GM12878 (cell line): ENCODE measurements around the gene SUSD6. TPM values are rescaled to one million over a fixed set of nuclear protein-coding genes. Genes with fewer than 3 reads are reported as not detected.

Experiments
- ATAC-seq: fragments of 200-7000 bp; cut with Tn5 transposase; 3 replicates; pipeline ENCODE4 v1.9.1; 2020; ENCODE audit warnings: mild to moderate bottlenecking, moderate library complexity
- BruUV-seq: library from RNA; stranded (reverse); fragments of 400-500 nt; replicated peaks from 2 replicates; lab custom pipeline; 2021; lab: Mats Ljungman, UMichigan
- CTCF ChIA-PET: fragments of 300-600 bp; sonication (Branson Sonifier 250); formaldehyde crosslinking; extraction: SDS; loops from one replicate; lab custom pipeline; 2021; ENCODE audit warnings: inconsistent platforms; lab: Yijun Ruan, JAX
- POLR2A ChIA-PET: fragments of 350-600 bp; formaldehyde crosslinking; extraction: SDS; loops from one replicate; lab custom pipeline; 2021; ENCODE audit warnings: inconsistent platforms; lab: Charles Lee
- RAD21 ChIA-PET: fragments of 300-600 bp; sonication (Branson Sonifier 250); formaldehyde crosslinking; loops from one replicate; lab custom pipeline; 2023; ENCODE audit warnings: antibody characterized with exemption; ENCODE audit not compliant: unreplicated experiment; lab: Charles Lee
- SMC1A ChIA-PET: fragments of 300-600 bp; sonication (Branson Sonifier 250); formaldehyde crosslinking; loops from one replicate; lab custom pipeline; 2023; ENCODE audit not compliant: unreplicated experiment, uncharacterized antibody; lab: Charles Lee
- DNase-seq: peaks from one replicate; pipeline ENCODE4 v3.0.0-alpha.2; 2011; ENCODE audit warnings: low read depth, low spot score
- FAIRE-seq: peaks from 3 replicates; lab custom pipeline; 2011; peaks lifted over from hg19 to GRCh38; lab: Jason Lieb, UNC
- H2AFZ ChIP-seq: 2 replicates; pipeline ENCODE4 v1.6.0; 2011; ENCODE audit warnings: low read depth, low read length, control low read depth; ENCODE audit not compliant: control insufficient read depth
- H3K27ac ChIP-seq: 2 replicates; pipeline ENCODE4 v1.5.1; 2011; ENCODE audit warnings: control low read depth; ENCODE audit not compliant: control insufficient read depth, insufficient read depth
- H3K27me3 ChIP-seq, 2 experiments: replicated peaks in 1 of 2; 2 replicates each; pipeline versions ENCODE4 v1.6.0 to v1.6.1; 2011; ENCODE audit warnings: low read length in 1 of 2; ENCODE audit not compliant: control insufficient read depth in 2 of 2, insufficient read depth in 2 of 2
- H3K36me3 ChIP-seq, 2 experiments: 2 replicates each; pipeline ENCODE4 v1.5.1; 2011; ENCODE audit warnings: low read length in 1 of 2; ENCODE audit not compliant: control insufficient read depth in 2 of 2, insufficient read depth in 2 of 2
- H3K4me1 ChIP-seq: 2 replicates; pipeline ENCODE4 v1.6.1; 2011; ENCODE audit warnings: mild to moderate bottlenecking, low read length, moderate library complexity, mixed read lengths; ENCODE audit not compliant: control insufficient read depth, insufficient read depth
- H3K4me2 ChIP-seq: 2 replicates; pipeline ENCODE4 v1.6.0; 2011; ENCODE audit warnings: control low read depth; ENCODE audit not compliant: control insufficient read depth, insufficient read depth
- H3K4me3 ChIP-seq: fragments of 200-600 bp; sonication (generic); 2 replicates; pipeline ENCODE4 v1.5.1; 2016
- H3K79me2 ChIP-seq: 2 replicates; pipeline ENCODE4 v1.6.0; 2011; ENCODE audit warnings: low read length; ENCODE audit not compliant: control insufficient read depth, insufficient read depth
- H3K9ac ChIP-seq: 2 replicates; pipeline ENCODE4 v1.8.0; 2011; ENCODE audit warnings: low read length, control low read depth, mixed read lengths; ENCODE audit not compliant: control insufficient read depth, insufficient read depth
- H3K9me3 ChIP-seq: replicated peaks from 3 replicates; pipeline ENCODE4 v1.5.1; 2011; ENCODE audit warnings: mild to moderate bottlenecking, low read length; ENCODE audit not compliant: control insufficient read depth, insufficient read depth
- H4K20me1 ChIP-seq: 2 replicates; pipeline ENCODE4 v1.6.0; 2011; ENCODE audit not compliant: control insufficient read depth, insufficient read depth
- ASH2L ChIP-seq: fragments of 300-600, 200-600 bp; sonication (generic); IDR thresholded peaks from 2 replicates; pipeline ENCODE4 v1.6.1; 2017; ENCODE audit warnings: low read depth, mild to moderate bottlenecking, borderline replicate concordance
- ATF3 ChIP-seq: IDR thresholded peaks from 2 replicates; pipeline ENCODE4 v1.6.1; 2011; ENCODE audit warnings: low read depth, mild to moderate bottlenecking, low read length, moderate library complexity, borderline replicate concordance; ENCODE audit errors: extremely low read depth
- ATF7 ChIP-seq: fragments of 450-650 bp; IDR thresholded peaks from 2 replicates; pipeline ENCODE4 v1.6.1; 2016; ENCODE audit warnings: low read depth, mild to moderate bottlenecking
- CBX3 ChIP-seq: fragments of 200-600 bp; sonication (generic); IDR thresholded peaks from 2 replicates; pipeline ENCODE4 v1.6.1; 2016; ENCODE audit warnings: low read depth, borderline replicate concordance
- EZH2 ChIP-seq: IDR thresholded peaks from 2 replicates; pipeline ENCODE4 v1.6.1; 2012; ENCODE audit warnings: low read depth, mild to moderate bottlenecking, control low read depth, inconsistent platforms, low read length, borderline replicate concordance; ENCODE audit not compliant: control insufficient read depth
- FOS ChIP-seq: IDR thresholded peaks from 3 replicates; pipeline ENCODE4 v1.6.1; 2011; ENCODE audit warnings: borderline replicate concordance; ENCODE audit not compliant: insufficient read length; ENCODE audit errors: extremely low read depth
- GATAD2B ChIP-seq: fragments of 450-650 bp; conservative IDR thresholded peaks from 2 replicates; pipeline ENCODE4 v1.6.1; 2017; ENCODE audit warnings: low read depth, mild to moderate bottlenecking, moderate library complexity
- IKZF1 ChIP-seq: fragments of 450-650 bp; conservative IDR thresholded peaks from 2 replicates; pipeline ENCODE4 v1.6.1; 2017; ENCODE audit warnings: antibody characterized with exemption, mild to moderate bottlenecking
- MTA3 ChIP-seq: IDR thresholded peaks from 2 replicates; pipeline ENCODE4 v1.6.1; 2012; ENCODE audit warnings: low read length, inconsistent platforms, borderline replicate concordance
- POU2F2 ChIP-seq: IDR thresholded peaks from 3 replicates; pipeline ENCODE4 v1.6.1; 2011; ENCODE audit warnings: low read depth, mild to moderate bottlenecking, low read length, borderline replicate concordance
- RAD51 ChIP-seq: fragments of 450-650 bp; IDR thresholded peaks from 2 replicates; pipeline ENCODE4 v1.6.1; 2016; ENCODE audit warnings: moderate library complexity, mild to moderate bottlenecking, inconsistent platforms
- RELA ChIP-seq: fragments of 450-650 bp; IDR thresholded peaks from 2 replicates; pipeline ENCODE4 v1.8.0; 2014; ENCODE audit warnings: borderline replicate concordance; ENCODE audit not compliant: partially characterized antibody
- RFX5 ChIP-seq: IDR thresholded peaks from 2 replicates; pipeline ENCODE4 v1.6.1; 2011; ENCODE audit warnings: low read depth, low read length, improper control_type of control experiment
- SMAD1 ChIP-seq: fragments of 450-650 bp; IDR thresholded peaks from 2 replicates; pipeline ENCODE4 v1.6.1; 2018; ENCODE audit warnings: mild to moderate bottlenecking, low read depth; ENCODE audit not compliant: partially characterized antibody
- SMARCA5 ChIP-seq: fragments of 450-650 bp; IDR thresholded peaks from 2 replicates; pipeline ENCODE4 v1.6.1; 2017; ENCODE audit warnings: mild to moderate bottlenecking
- ZBTB40 ChIP-seq: fragments of 450-650 bp; IDR thresholded peaks from 2 replicates; pipeline ENCODE4 v1.6.1; 2016; ENCODE audit warnings: mild to moderate bottlenecking, moderate library complexity, borderline replicate concordance
- WGBS: methylation state at CpG from one replicate; pipeline ENCODE4 v1.1.6; 2016; ENCODE audit warnings: low lambda C conversion rate; ENCODE audit not compliant: insufficient replicate concordance, insufficient coverage; ENCODE audit errors: missing lambda C conversion rate; 5-methylcytosine and 5-hydroxymethylcytosine counted together
- in situ Hi-C: fragments of 300-500 bp; cut with MboI; formaldehyde crosslinking; loops from 9 replicates; pipeline ENCODE4 v1.14.3; 2018; ENCODE audit warnings: mixed read lengths
- intact Hi-C: fragments of 100-400 bp; cut with micrococcal nuclease; formaldehyde crosslinking; loops from one replicate; pipeline ENCODE4 v1.14.2; 2022; ENCODE audit not compliant: unreplicated experiment
- polyA plus RNA-seq, 11 experiments: library from polyadenylated mRNA; depleted of rRNA in 4 of 11; unstranded in 6 of 11; stranded (reverse) in 5 of 11; fragments of >200 nt; fragmentation: Nextera tagmentation in 4 of 11; fragmentation: Illumina TruSeq in 1 of 11; extraction: Ambion mirVana in 4 of 11; extraction: Trizol in 1 of 11; gene quantifications; 1 replicate in 1 of 11; 2 replicates in 10 of 11; pipeline versions ENCODE4 v1.2.1 to v1.2.3, GENCODE V29; 2011 to 2016; ENCODE audit warnings: inconsistent platforms in 2 of 11, missing spikeins in 2 of 11, low read depth in 1 of 11
- total RNA-seq, 4 experiments: library from RNA; depleted of rRNA in 3 of 4; stranded (reverse); fragments of >200 nt in 3 of 4; fragmentation: Illumina TruSeq in 1 of 4; extraction: Trizol in 1 of 4; gene quantifications; 2 replicates each; pipeline versions ENCODE4 v1.2.1 to v1.2.3, GENCODE V29; 2013 to 2021

Gene SUSD6
- total and polyA plus RNA-seq, 10 of the 15 experiments (the other 5 are each of a cell fraction or from before 2014, with no cell fraction given), result 6.6 to 39.8 (median 20.2) TPM

- SMC1A ChIA-PET, result interaction anchor here (0.6 to 11.9 kb wide), 18 partner anchors 8 to 124 kb away, joined by 3 to 164 read pairs (median 5); no protein-coding TSS in a partner anchor
- H2AFZ ChIP-seq, result no peak overlapping the region
- WGBS, result 2% methylated on average over 44 of the region's 47 CpGs
- intact Hi-C loops, result loop anchor here (10.0 kb wide), 1 partner anchor 217 kb away; the partner anchor contains the start of genes ERH and SLC39A9
- FAIRE-seq, result no peak
- H3K9me3 ChIP-seq, result no peaks in the 10 kb centered on the region
- CTCF ChIA-PET, result interaction anchor here (0.9 to 3.0 kb wide), 12 partner anchors 11 to 97 kb away, joined by 3 to 12 read pairs (median 4); no protein-coding TSS in a partner anchor
- RAD21 ChIA-PET, result interaction anchor here (0.8 to 10.0 kb wide), 11 partner anchors 14 to 115 kb away, joined by 3 to 178 read pairs (median 11); no protein-coding TSS in a partner anchor
- no peaks in the 10 kb centered on the region for H4K20me1 ChIP-seq
- H3K27me3 ChIP-seq, result no peaks in the 10 kb centered on the region
- H3K9ac ChIP-seq, result peak overlapping the region; percentile 94
- peaks cover 29% of the 10 kb centered on the region for H3K4me1 ChIP-seq
- POLR2A ChIA-PET, result interaction anchor here (0.6 to 3.2 kb wide), 13 partner anchors 11 to 1032 kb away, joined by 3 to 22 read pairs (median 4); no protein-coding TSS in a partner anchor
- DNase-seq, result no peak
- peak overlapping the region; percentile 97 for H3K27ac ChIP-seq
- peaks cover 0 to 1% of the 10 kb centered on the region in 2 experiments; a peak in 1 of 4 replicates for H3K36me3 ChIP-seq
- peak; percentile 17 for ATAC-seq
- peak overlapping the region; percentile 99 for H3K4me2 ChIP-seq
- peaks cover 64% of the 10 kb centered on the region for H3K79me2 ChIP-seq
- peak overlapping the region; percentile 88 for H3K4me3 ChIP-seq
- in situ Hi-C loops, result loop anchor here (10.0 kb wide), 1 partner anchor 53 kb away; no protein-coding TSS in a partner anchor
- BruUV-seq, result no TSS peak
- TF ChIP-seq ASH2L, result 0 out of 2 replicates have a peak, but pooled peaks have one; percentile 22
- no peak for TF ChIP-seq FOS
- TF ChIP-seq CBX3, result no peak
- no peak for TF ChIP-seq ATF3
- 0 out of 2 replicates have a peak, but pooled peaks have one; percentile 23 for TF ChIP-seq EZH2
- no peak for TF ChIP-seq SMARCA5
- TF ChIP-seq ATF7, result no peak
- TF ChIP-seq IKZF1, result peak; percentile 34
- TF ChIP-seq RAD51, result no peak
- no peak for TF ChIP-seq ZBTB40
- no peak for TF ChIP-seq RFX5
- no peak for TF ChIP-seq RELA
- TF ChIP-seq MTA3, result no peak
- no peak for TF ChIP-seq SMAD1
- no peak for TF ChIP-seq POU2F2
- no peak; the same call in 1 of the 2 replicates for TF ChIP-seq GATAD2B
These were observed 802 bp downstream of the SUSD6 start for GRCh38 chr14:69612014-69612782.
